ENCODE measurements around the gene DNAJC18.

Gene DNAJC18

GRCh38 chr5:139360384-139360783 lies 78.9 kb downstream of the DNAJC18 start:
- no peak for DNase-seq
